Neural progenitor cell (in vitro differentiated cells): ENCODE measurements around the gene DBNL.

ENCODE experiments used
- CTCF ChIP-seq: fragments of 200-600 bp; sonication (generic); IDR thresholded peaks from 2 replicates; pipeline ENCODE4 v1.5.1; 2017; ENCODE audit warnings: antibody characterized with exemption, mild to moderate bottlenecking
- EZH2 ChIP-seq: fragments of 200-600 bp; sonication (generic); IDR thresholded peaks from 2 replicates; pipeline ENCODE4 v1.6.1; 2017; ENCODE audit warnings: antibody characterized with exemption, mild to moderate bottlenecking, moderate library complexity

- TF ChIP-seq CTCF (no peak), EZH2 (no peak)
Measured at GRCh38 chr7:44106311-44107065, 62.0 kb downstream of the DBNL start.
